GM12874 (cell line): Measurements from ENCODE around the gene MSH5.

ENCODE experiments used
- TF ChIP-seq, protein P1 (sequence below): IDR thresholded peaks from 2 replicates; pipeline ENCODE4 v1.5.1; 2011; ENCODE audit warnings: low read depth, mild to moderate bottlenecking, control low read depth, low read length, moderate library complexity; ENCODE audit not compliant: insufficient read depth

Gene MSH5

DNA sequence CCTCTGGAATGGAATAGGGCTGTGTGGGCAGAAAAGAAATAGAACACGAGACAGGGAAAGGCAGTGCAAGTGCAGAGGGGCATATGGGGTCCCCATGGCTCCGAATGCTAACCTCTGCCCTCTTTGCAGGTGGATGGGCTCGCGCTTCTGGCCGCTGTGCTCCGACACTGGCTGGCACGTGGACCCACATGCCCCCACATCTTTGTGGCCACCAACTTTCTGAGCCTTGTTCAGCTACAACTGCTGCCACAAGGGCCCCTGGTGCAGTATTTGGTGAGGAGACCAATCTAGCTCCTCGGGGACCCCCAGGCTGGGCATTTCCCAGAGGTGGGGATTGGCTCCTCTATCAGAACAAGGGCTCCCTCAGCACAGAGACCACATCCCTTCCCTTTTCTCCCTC is 21.5 kb downstream of the MSH5 start:
- TF ChIP-seq, protein P1, sequence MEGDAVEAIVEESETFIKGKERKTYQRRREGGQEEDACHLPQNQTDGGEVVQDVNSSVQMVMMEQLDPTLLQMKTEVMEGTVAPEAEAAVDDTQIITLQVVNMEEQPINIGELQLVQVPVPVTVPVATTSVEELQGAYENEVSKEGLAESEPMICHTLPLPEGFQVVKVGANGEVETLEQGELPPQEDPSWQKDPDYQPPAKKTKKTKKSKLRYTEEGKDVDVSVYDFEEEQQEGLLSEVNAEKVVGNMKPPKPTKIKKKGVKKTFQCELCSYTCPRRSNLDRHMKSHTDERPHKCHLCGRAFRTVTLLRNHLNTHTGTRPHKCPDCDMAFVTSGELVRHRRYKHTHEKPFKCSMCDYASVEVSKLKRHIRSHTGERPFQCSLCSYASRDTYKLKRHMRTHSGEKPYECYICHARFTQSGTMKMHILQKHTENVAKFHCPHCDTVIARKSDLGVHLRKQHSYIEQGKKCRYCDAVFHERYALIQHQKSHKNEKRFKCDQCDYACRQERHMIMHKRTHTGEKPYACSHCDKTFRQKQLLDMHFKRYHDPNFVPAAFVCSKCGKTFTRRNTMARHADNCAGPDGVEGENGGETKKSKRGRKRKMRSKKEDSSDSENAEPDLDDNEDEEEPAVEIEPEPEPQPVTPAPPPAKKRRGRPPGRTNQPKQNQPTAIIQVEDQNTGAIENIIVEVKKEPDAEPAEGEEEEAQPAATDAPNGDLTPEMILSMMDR: no peak

DNA sequence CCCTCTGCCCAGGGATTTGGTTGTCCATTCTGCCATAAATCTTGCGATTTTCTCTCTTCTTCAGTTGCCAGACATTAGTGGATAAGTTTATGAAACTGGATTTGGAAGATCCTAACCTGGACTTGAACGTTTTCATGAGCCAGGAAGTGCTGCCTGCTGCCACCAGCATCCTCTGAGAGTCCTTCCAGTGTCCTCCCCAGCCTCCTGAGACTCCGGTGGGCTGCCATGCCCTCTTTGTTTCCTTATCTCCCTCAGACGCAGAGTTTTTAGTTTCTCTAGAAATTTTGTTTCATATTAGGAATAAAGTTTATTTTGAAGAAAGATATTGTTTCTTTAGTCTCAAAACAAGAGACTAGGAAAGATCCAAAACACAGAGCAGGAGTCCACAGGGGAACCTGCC is 22.6 kb downstream of the MSH5 start, which contains the start of gene SAPCD1:
Gene SAPCD1, plus strand, starts transcription at position 301 of the 400 bp plus-strand sequence. CDS start 399 bp downstream, outside the sequence.
- TF ChIP-seq, protein P1: no peak

DNA sequence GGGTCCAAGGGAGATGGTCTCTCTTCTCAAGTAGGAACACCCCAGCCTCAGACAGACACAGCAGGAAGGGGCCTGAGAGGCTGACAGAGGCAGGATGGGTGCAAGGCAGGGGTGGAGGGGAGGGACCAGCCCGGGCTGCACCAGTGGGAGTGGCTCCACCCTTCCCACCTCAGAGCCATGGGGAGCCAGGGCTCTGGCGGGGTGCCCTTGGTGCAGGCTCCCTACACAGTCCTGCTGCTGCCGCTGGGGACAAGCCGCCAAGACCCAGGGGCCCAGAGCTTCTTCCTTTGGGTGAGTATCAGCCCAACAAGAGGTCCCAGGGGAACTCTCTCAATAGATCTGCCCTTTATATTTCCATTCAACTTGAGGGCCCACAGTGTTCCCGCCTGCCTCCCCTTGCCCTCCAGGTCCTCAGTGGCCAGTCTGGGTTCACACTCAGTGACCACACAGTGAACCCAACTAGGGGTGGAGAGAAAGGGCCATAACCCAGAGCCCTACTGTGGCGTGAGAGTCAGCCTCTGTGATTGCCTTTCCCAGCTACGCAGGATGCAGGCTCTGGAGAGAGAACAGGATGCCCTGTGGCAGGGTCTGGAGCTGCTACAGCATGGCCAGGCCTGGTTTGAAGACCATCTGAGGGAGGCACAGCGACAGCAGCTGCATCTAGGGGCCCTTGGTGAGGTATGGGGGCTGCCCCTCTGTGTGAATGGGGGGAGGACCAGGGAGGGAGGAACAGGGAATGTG is 23.2 kb downstream of the MSH5 start:
- TF ChIP-seq, protein P1: no peak

DNA sequence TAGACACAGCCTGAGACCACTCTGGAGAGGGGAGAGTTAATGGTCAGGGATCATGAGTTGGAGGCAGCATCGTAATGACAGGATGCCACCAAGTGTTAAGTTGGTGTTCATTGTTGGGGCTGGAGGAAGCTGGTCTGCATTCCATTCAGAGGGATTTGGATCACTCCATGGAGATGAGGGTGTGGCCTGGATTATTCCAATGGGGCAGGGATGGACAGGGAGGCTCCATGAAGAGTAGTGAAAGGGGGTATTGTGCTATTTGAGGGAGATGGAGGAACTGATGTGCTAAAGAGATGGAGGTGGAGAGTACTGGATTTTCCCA is 23.8 kb downstream of the MSH5 start:
- TF ChIP-seq, protein P1: no peak

DNA sequence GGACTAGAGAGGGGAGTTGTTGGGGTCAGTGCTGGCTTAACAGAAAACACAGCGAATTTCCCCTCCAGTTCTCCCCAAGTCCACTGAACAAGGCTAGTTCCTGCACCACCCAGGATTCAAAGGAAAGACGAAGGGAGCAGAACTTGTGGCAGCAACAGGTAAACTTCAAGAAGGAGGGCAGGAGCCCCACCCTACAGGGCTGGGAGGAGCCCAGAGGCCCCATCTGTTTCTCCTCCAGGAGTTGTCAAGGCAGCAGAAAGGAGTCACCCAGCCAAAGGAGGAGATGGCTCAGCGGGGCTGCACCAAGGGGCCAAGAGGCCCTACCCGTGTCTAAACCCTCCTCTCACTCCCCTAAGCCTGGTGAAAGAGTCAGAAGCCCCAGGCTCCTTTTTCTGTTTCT is 24.4 kb downstream of the MSH5 start:
- TF ChIP-seq, protein P1: no peak

- TF ChIP-seq, protein P1: no peak
These were observed 25.7 kb downstream of the MSH5 start for GRCh38 chr6:31765559-31765909.

GRCh38 chr6:31765910-31766794 is 26.3 kb downstream of the MSH5 start:
- TF ChIP-seq, protein P1: no peak
